Transverse colon (tissue), 4 donors: ENCODE results near the gene RGS16.

Experiments used
- CTCF ChIP-seq, 5 experiments: fragments of 200-600 bp in 3 of 5; fragments of 450-650 bp in 2 of 5; sonication (generic) in 3 of 5; IDR thresholded peaks; 1 replicate in 2 of 5; 2 replicates in 3 of 5; pipeline ENCODE4 v1.5.1; 2016 to 2017; ENCODE audit warnings: antibody characterized with exemption in 5 of 5, inconsistent platforms in 3 of 5, mild to moderate bottlenecking in 2 of 5, moderate library complexity in 1 of 5
- POLR2A ChIP-seq: fragments of 450-650 bp; IDR thresholded peaks from one replicate; pipeline ENCODE4 v1.6.1; 2016; ENCODE audit warnings: antibody characterized with exemption, mild to moderate bottlenecking, moderate library complexity
- POLR2AphosphoS5 ChIP-seq, 3 donors: sonication (generic); formaldehyde crosslinking; IDR thresholded peaks; one replicate each; pipeline ENCODE4 v1.6.1; 2016; ENCODE audit warnings: antibody characterized with exemption in 3 of 3

GRCh38 chr1:182642461-182642860 lies 38.3 kb upstream of the RGS16 start:
- no peak for TF ChIP-seq CTCF (IDR thresholded peaks at IDR 0.05)
- TF ChIP-seq POLR2AphosphoS5 (IDR thresholded peaks at IDR 0.05) = no peak
- TF ChIP-seq POLR2A = no peak
